Stimulated activated CD4-positive, alpha-beta T cell treated with anti-CD3 and anti-CD28 coated beads, Interleukin-15, amount 100 ng/mL, for 1 hour (primary cell): ENCODE data around the gene GAGE12F.
"Not testable (repeated sequence)": the region's sequence is repeated elsewhere in the genome, so short reads cannot be mapped to it uniquely, and the experiment has no call there.

Experiments used
- DNase-seq, 2 donors: peaks; one replicate each; pipeline ENCODE4 v3.0.0-alpha.2; 2020; ENCODE audit warnings: low read depth in 1 of 2, low spot score in 1 of 2

Gene GAGE12F

GRCh38 chrX:49560542-49560941 is at the start of gene GAGE12F:
Gene GAGE12F, plus strand, starts transcription at chrX:49560842. Its CDS starts 1,155 bp downstream, at chrX:49561997.
- not testable (repeated sequence) for DNase-seq

- not testable (repeated sequence) for DNase-seq
These were observed 28.8 kb upstream of the GAGE12F start, which contains the start of gene GAGE12C for GRCh38 chrX:49531877-49532276. Gene GAGE12C, plus strand, starts transcription at chrX:49532177. Its CDS starts 1,155 bp downstream, at chrX:49533332.

- not testable (repeated sequence) for DNase-seq
These were observed 19.2 kb upstream of the GAGE12F start, which contains the start of gene GAGE12D for GRCh38 chrX:49541433-49541832. Gene GAGE12D, plus strand, starts transcription at chrX:49541733. Its CDS starts 1,155 bp downstream, at chrX:49542888.

- DNase-seq, result not testable (repeated sequence)
These were observed 9.7 kb upstream of the GAGE12F start, which contains the start of gene GAGE12E for GRCh38 chrX:49550989-49551388. Gene GAGE12E, plus strand, starts transcription at chrX:49551289. Its CDS starts 1,155 bp downstream, at chrX:49552444.

GRCh38 chrX:49568728-49569127 is 8.1 kb downstream of the GAGE12F start:
- not testable (repeated sequence) for DNase-seq

- not testable (repeated sequence) for DNase-seq
These were observed 8.5 kb downstream of the GAGE12F start for GRCh38 chrX:49569152-49569551.

- DNase-seq, result not testable (repeated sequence)
These were observed 9.5 kb downstream of the GAGE12F start, which contains the start of gene GAGE12G for GRCh38 chrX:49570100-49570499. Gene GAGE12G, plus strand, starts transcription at chrX:49570400. Its CDS starts 1,155 bp downstream, at chrX:49571555.

- DNase-seq, result not testable (repeated sequence)
These were observed 19.0 kb downstream of the GAGE12F start, which contains the start of gene GAGE12H for GRCh38 chrX:49579649-49580048. Gene GAGE12H, plus strand, starts transcription at chrX:49579949. Its CDS starts 1,155 bp downstream, at chrX:49581104.

- not testable (repeated sequence) for DNase-seq
These were observed 28.6 kb downstream of the GAGE12F start, which contains the start of gene GAGE2A for GRCh38 chrX:49589196-49589595. Gene GAGE2A, plus strand, starts transcription at chrX:49589496. Its CDS starts 1,155 bp downstream, at chrX:49590651.

- not testable (repeated sequence) for DNase-seq
These were observed 29.3 kb downstream of the GAGE12F start for GRCh38 chrX:49589769-49590478.

- not testable (repeated sequence) for DNase-seq
These were observed 29.8 kb downstream of the GAGE12F start for GRCh38 chrX:49590488-49590887.

- DNase-seq, result not testable (repeated sequence)
These were observed 38.1 kb downstream of the GAGE12F start, which contains the start of gene GAGE1 for GRCh38 chrX:49598720-49599119. Gene GAGE1, plus strand, starts transcription at chrX:49599020. Its CDS starts 1,155 bp downstream, at chrX:49600175.

GRCh38 chrX:49610718-49611310 is 50.2 kb downstream of the GAGE12F start:
- DNase-seq, result no peak
